HEK293T (cell line): ENCODE results near the gene DUSP5.

ENCODE experiments used
- BHLHE40 ChIP-seq: fragments of 450-650 bp; IDR thresholded peaks from 2 replicates; pipeline ENCODE4 v1.6.1; 2016; ENCODE audit warnings: mild to moderate bottlenecking, moderate library complexity, borderline replicate concordance
- FOXK2 ChIP-seq: fragments of 450-650 bp; IDR thresholded peaks from 2 replicates; pipeline ENCODE4 v1.6.1; 2016; ENCODE audit warnings: mild to moderate bottlenecking

DNA sequence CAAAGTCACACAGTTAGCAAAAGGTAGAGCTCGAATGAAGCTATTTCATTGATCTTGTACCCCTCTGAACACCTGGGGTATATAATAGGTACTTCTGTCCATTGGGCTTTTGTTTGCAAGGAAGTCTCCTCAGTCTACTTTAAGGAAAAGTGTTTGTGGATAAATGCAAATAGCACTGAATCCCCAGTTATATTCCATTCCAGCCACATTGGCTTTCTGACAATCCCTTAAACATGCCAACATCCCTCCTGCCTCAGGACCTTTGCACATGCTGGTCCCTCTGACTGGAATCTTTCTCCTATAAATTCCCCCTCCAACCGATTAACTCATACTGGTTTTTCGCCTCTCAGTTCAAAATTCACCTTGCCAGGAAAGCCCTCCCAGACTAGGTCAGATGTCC, 17.1 kb downstream of the DUSP5 start:
- TF ChIP-seq BHLHE40 (no peak), FOXK2 (no peak)
